ENCODE data around the gene GDF2. TPM values are rescaled to one million over a fixed set of nuclear protein-coding genes. Genes with fewer than 3 reads are reported as not detected.

Gene GDF2
- total RNA-seq, 3 donors from 2014 or later (not counting 1 experiment from before 2014, with no cell fraction given) = not detected

GRCh38 chr10:47369251-47369894, 47.1 kb downstream of the GDF2 start:
- intact Hi-C loops (cut with micrococcal nuclease) = no loop called here
- Mint-ChIP-seq H3K27me3 (ENCODE audit: low read depth in 2 of 2) (peaks cover 0 to 7% of the 10 kb centered on the region in 2 donors), H3K4me1 (no peaks in the 10 kb centered on the region), H3K27ac (no peak overlapping the region), H3K4me3 (no peak overlapping the region), H3K9me3 (no peaks in the 10 kb centered on the region), H3K36me3 (no peaks in the 10 kb centered on the region)
- DNase-seq (no peak), ATAC-seq (no peak)
- no peaks in the 10 kb centered on the region for H3K4me1 ChIP-seq (ENCODE audit: control insufficient read depth, insufficient read depth, low read length)
- no peaks in the 10 kb centered on the region for H3K27me3 ChIP-seq (ENCODE audit: control insufficient read depth, insufficient read depth, low read length)
- TF ChIP-seq, protein P1, sequence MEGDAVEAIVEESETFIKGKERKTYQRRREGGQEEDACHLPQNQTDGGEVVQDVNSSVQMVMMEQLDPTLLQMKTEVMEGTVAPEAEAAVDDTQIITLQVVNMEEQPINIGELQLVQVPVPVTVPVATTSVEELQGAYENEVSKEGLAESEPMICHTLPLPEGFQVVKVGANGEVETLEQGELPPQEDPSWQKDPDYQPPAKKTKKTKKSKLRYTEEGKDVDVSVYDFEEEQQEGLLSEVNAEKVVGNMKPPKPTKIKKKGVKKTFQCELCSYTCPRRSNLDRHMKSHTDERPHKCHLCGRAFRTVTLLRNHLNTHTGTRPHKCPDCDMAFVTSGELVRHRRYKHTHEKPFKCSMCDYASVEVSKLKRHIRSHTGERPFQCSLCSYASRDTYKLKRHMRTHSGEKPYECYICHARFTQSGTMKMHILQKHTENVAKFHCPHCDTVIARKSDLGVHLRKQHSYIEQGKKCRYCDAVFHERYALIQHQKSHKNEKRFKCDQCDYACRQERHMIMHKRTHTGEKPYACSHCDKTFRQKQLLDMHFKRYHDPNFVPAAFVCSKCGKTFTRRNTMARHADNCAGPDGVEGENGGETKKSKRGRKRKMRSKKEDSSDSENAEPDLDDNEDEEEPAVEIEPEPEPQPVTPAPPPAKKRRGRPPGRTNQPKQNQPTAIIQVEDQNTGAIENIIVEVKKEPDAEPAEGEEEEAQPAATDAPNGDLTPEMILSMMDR (IDR thresholded peaks at IDR 0.05) = no peak
- H3K9me3 ChIP-seq (ENCODE audit: control insufficient read depth, insufficient read depth, low read length) = no peaks in the 10 kb centered on the region
- 80% methylated on average over 9 of the region's 9 CpGs for WGBS (ENCODE audit: insufficient coverage)
- H3K4me3 ChIP-seq (ENCODE audit: low read length) = no peak overlapping the region
- no peak overlapping the region for H3K27ac ChIP-seq (ENCODE audit: low read length)
- H3K36me3 ChIP-seq (ENCODE audit: control insufficient read depth, insufficient read depth, low read length) = no peaks in the 10 kb centered on the region

GRCh38 chr10:47370015-47370767, 47.9 kb downstream of the GDF2 start:
- no peaks in the 10 kb centered on the region for H3K4me1 ChIP-seq (ENCODE audit: control insufficient read depth, insufficient read depth, low read length)
- Mint-ChIP-seq H3K27ac (no peak overlapping the region), H3K9me3 (no peaks in the 10 kb centered on the region), H3K4me3 (no peak overlapping the region), H3K4me1 (no peaks in the 10 kb centered on the region), H3K27me3 (ENCODE audit: low read depth in 2 of 2) (peaks cover under 1 to 7% of the 10 kb centered on the region in 2 donors), H3K36me3 (no peaks in the 10 kb centered on the region)
- intact Hi-C loops (cut with micrococcal nuclease) = no loop called here
- no peaks in the 10 kb centered on the region for H3K36me3 ChIP-seq (ENCODE audit: control insufficient read depth, insufficient read depth, low read length)
- H3K9me3 ChIP-seq (ENCODE audit: control insufficient read depth, insufficient read depth, low read length) = no peaks in the 10 kb centered on the region
- TF ChIP-seq, protein P1 (IDR thresholded peaks at IDR 0.05) = no peak
- ATAC-seq = no peak
- H3K27ac ChIP-seq (ENCODE audit: low read length) = no peak overlapping the region
- DNase-seq = no peak
- 94% methylated on average over 11 of the region's 11 CpGs for WGBS (ENCODE audit: insufficient coverage)
- H3K27me3 ChIP-seq (ENCODE audit: control insufficient read depth, insufficient read depth, low read length) = no peaks in the 10 kb centered on the region
- no peak overlapping the region for H3K4me3 ChIP-seq (ENCODE audit: low read length)

DNA sequence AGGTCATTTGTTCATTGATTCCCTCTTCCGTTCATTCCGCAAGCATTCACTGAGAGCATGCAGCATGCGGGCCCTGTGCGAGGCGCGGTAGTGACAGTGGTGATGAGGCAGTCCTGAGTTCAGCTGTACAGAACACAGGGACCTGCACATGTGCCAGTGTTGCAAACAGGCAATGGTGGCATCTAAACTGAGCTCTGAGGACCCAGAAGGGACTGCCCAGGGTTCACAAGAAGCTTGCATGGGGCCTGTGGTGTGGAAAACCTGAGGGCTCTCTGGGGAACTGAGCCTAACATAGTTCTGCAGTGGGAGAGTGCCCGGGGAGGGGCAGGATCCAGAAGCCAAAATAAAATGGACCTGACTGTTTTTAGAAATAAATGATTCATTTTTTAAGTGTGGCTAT, 48.6 kb downstream of the GDF2 start:
- H3K4me3 ChIP-seq (ENCODE audit: low read length) = no peak overlapping the region
- intact Hi-C loops (cut with micrococcal nuclease) = no loop called here
- DNase-seq = no peak
- ATAC-seq = no peak
- no peaks in the 10 kb centered on the region for H3K36me3 ChIP-seq (ENCODE audit: control insufficient read depth, insufficient read depth, low read length)
- H3K27ac ChIP-seq (ENCODE audit: low read length) = no peak overlapping the region
- no peaks in the 10 kb centered on the region for H3K9me3 Mint-ChIP-seq
- H3K4me1 Mint-ChIP-seq = no peaks in the 10 kb centered on the region
- no peaks in the 10 kb centered on the region for H3K36me3 Mint-ChIP-seq
- 92% methylated on average over 7 of the region's 7 CpGs for WGBS (ENCODE audit: insufficient coverage)
- no peaks in the 10 kb centered on the region for H3K9me3 ChIP-seq (ENCODE audit: control insufficient read depth, insufficient read depth, low read length)
- H3K4me1 ChIP-seq (ENCODE audit: control insufficient read depth, insufficient read depth, low read length) = no peaks in the 10 kb centered on the region
- TF ChIP-seq, protein P1 (IDR thresholded peaks at IDR 0.05) = no peak
- H3K27me3 ChIP-seq (ENCODE audit: control insufficient read depth, insufficient read depth, low read length) = no peaks in the 10 kb centered on the region
- H3K4me3 Mint-ChIP-seq = no peak overlapping the region
- H3K27me3 Mint-ChIP-seq (ENCODE audit: low read depth in 2 of 2) = peaks cover 7 to 10% of the 10 kb centered on the region in 2 donors
- H3K27ac Mint-ChIP-seq = no peak overlapping the region
